ENCODE results near the gene SLC5A3. TPM values are rescaled to one million over a fixed set of nuclear protein-coding genes. Genes with fewer than 3 reads are reported as not detected.

Gene SLC5A3
- total RNA-seq, 1 experiment from 2014 or later: 22.6 TPM

GRCh38 chr21:34071683-34072082 is 1.7 kb upstream of the SLC5A3 start:
- no peak for DNase-seq (ENCODE audit: low spot score)

GRCh38 chr21:34072145-34073031 is 990 bp upstream of the SLC5A3 start:
- DNase-seq (ENCODE audit: low spot score): no peak

- no peak for DNase-seq (ENCODE audit: low spot score)
Observed at GRCh38 chr21:34073749-34074282, 438 bp downstream of the SLC5A3 start.

GRCh38 chr21:34074283-34075090 is 1.1 kb downstream of the SLC5A3 start:
- no peak for DNase-seq (ENCODE audit: low spot score)

- no peak for DNase-seq (ENCODE audit: low spot score)
Observed at GRCh38 chr21:34075091-34075425, 1.7 kb downstream of the SLC5A3 start.

GRCh38 chr21:34075760-34076660 is 2.6 kb downstream of the SLC5A3 start:
- DNase-seq (ENCODE audit: low spot score): no peak

- DNase-seq (ENCODE audit: low spot score): no peak
Observed at GRCh38 chr21:34076835-34077234, 3.5 kb downstream of the SLC5A3 start.

- DNase-seq (ENCODE audit: low spot score): no peak
Observed at GRCh38 chr21:34077888-34078287, 4.5 kb downstream of the SLC5A3 start.

- DNase-seq (ENCODE audit: low spot score): no peak
Observed at GRCh38 chr21:34078915-34079314, 5.5 kb downstream of the SLC5A3 start.

- DNase-seq (ENCODE audit: low spot score): no peak
Observed at GRCh38 chr21:34080710-34081109, 7.3 kb downstream of the SLC5A3 start.

GRCh38 chr21:34082769-34083168 is 9.4 kb downstream of the SLC5A3 start:
- no peak for DNase-seq (ENCODE audit: low spot score)

GRCh38 chr21:34083357-34083756 is 10.0 kb downstream of the SLC5A3 start:
- DNase-seq (ENCODE audit: low spot score): no peak

- no peak for DNase-seq (ENCODE audit: low spot score)
Observed at GRCh38 chr21:34085129-34085528, 11.8 kb downstream of the SLC5A3 start.

- no peak for DNase-seq (ENCODE audit: low spot score)
Observed at GRCh38 chr21:34086887-34087306, 13.5 kb downstream of the SLC5A3 start.

GRCh38 chr21:34088752-34089151 is 15.4 kb downstream of the SLC5A3 start:
- no peak for DNase-seq (ENCODE audit: low spot score)

GRCh38 chr21:34091032-34091431 is 17.7 kb downstream of the SLC5A3 start:
- DNase-seq (ENCODE audit: low spot score): no peak

GRCh38 chr21:34091607-34092006 is 18.2 kb downstream of the SLC5A3 start:
- no peak for DNase-seq (ENCODE audit: low spot score)

- DNase-seq (ENCODE audit: low spot score): no peak
Observed at GRCh38 chr21:34092262-34092921, 19.0 kb downstream of the SLC5A3 start.

- DNase-seq (ENCODE audit: low spot score): no peak
Observed at GRCh38 chr21:34093083-34093482, 19.7 kb downstream of the SLC5A3 start.

GRCh38 chr21:34094949-34095348 is 21.6 kb downstream of the SLC5A3 start:
- DNase-seq (ENCODE audit: low spot score): no peak

GRCh38 chr21:34097442-34097841 is 24.1 kb downstream of the SLC5A3 start:
- DNase-seq (ENCODE audit: low spot score): no peak
